Posterior vena cava (tissue), 2 donors: ENCODE measurements around the gene SHROOM4. TPM values are rescaled to one million over a fixed set of nuclear protein-coding genes. Genes with fewer than 3 reads are reported as not detected.

ENCODE experiments used
- DNase-seq: peaks from one replicate; pipeline ENCODE4 v3.0.0-alpha.2; 2020; ENCODE audit warnings: low spot score
- intact Hi-C, 2 donors: fragments of 100-400 bp; cut with DNase I; formaldehyde crosslinking; loops; one replicate each; pipeline versions ENCODE4 v1.14.1 to v1.14.2; 2022 to 2023
- total RNA-seq, 2 donors: library from RNA; stranded (reverse); fragmentation: NEBNext Ultra II Directional; extraction: Animal tissue kit (Norgen Biotek cat#: 25700); gene quantifications; one replicate each; pipeline ENCODE4 v1.2.1, GENCODE V29; 2021
- donor health status: DM: yes; HTN: yes; CAD: no.
- donor health status: DM: yes; HTN: yes; CAD: no.

The SHROOM4 gene
- total RNA-seq, 2 donors from 2014 or later = 8.0 to 11.5 TPM

DNA sequence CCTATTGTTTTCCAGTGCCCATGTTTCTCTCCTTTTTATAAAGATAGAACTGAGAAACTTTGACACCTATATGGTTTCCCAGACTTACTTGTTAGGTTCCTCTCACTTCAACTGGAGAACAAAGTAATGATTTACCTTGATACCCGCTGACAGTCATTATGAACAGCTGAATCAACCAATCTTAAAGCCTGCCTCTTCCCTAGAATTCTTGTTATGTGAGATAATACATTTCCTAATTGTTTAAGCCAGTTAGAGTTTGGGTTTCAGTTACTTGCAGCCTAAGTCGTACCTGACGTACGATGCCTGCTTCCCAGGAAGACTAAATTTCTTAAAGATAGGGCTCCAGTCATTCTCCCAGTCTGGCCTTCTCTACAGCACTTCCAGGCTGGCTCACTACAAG, 97.3 kb downstream of the SHROOM4 start:
- DNase-seq = no peak
- intact Hi-C loops = no loop called here

DNA sequence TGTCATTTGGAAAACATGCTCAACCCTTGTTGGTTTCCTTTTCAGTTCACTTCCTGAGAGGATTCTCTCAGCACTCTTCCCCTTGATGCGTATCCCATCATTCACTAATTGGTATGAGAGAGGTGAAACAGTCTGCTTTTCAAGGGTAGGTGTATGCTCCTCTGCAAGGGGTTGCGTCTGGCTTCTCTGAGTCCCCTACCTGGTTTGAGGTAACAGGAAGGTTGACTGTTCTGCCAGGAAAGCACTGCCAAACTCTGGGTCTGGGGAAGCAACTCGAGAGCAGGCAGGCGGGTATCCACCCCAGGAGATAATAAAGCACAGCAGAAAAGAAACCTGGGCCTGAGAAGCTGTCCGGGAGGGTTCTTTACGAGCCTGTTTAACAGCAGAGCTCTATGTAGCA, 101.2 kb downstream of the SHROOM4 start:
- intact Hi-C loops = no loop called here

DNA sequence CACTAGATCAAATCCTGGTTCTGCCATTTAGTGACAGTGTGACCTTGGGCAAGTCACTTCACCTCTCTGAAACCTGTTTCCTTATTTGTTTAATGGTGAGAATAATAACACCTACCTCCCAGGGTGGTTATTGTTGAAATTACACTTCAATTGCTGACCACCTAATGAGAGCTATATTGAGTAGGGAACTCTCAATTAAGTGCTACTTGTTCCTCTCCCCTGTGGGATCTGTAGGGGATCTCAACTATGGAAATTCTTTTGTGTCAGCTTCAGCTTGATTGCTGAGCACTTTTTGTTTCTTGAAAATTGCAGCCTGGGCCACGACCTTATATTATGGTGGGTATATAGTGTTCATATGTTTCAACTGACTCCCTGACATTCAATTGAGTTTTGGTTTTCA, 102.1 kb downstream of the SHROOM4 start:
- intact Hi-C loops = no loop called here
- no peak for DNase-seq

More for the DNA sequence above, 101.2 kb downstream of the SHROOM4 start:
- DNase-seq = no peak

DNA sequence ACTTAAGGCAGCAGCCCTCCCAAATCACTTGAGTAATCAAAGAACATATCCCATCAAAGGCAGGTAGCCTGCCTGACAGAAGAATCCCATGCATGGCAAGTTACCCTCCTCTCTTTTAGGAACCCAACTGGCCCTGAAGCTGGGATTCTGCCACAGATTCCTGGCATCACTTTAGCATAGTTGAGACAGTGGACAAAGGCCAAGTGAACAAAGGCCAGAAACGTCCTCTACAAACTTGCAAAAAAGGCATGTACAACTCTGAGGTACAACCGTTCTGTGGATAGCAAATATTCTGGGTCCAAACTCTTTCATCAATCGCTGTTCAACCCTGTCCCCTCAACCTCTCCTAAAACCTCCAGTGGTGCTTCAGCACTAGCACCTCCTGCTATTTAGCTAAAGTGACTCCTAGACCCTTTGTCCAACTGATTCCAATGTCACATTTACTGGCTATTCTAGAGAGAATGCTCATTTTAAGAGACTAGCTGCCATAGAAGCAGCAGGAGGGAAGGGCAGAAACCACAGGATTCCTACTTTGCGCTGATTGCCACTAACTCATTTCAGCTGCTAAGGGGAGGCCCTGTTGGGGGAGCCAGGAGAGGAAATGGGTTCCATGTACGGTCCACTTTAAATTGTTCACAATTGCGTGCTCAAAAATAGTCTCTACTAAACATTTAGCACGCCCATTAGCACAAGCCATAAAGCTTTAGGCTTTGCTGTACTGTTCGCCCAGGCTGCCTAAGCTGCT, 105.9 kb downstream of the SHROOM4 start:
- DNase-seq = no peak
- intact Hi-C loops = no loop called here

DNA sequence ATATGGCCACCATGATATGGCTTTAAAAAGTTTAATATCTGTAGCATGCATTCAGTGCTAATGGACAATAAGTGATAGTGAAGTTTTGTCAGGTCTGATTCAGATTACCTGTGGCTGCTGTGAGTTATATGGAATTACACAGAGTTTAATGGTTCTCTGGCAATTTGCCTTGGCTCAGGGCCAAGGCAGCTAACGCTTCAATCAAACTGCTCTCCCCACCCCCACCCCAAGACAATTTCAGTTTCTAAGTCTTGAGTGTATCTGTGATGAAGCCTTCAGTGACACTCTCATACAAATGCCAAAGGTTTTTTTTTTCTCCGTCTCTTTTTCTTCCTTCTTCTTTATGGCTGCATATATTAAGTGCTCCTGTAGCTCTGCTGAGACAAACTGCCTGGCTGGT, 106.6 kb downstream of the SHROOM4 start:
- DNase-seq = no peak
- intact Hi-C loops = no loop called here

DNA sequence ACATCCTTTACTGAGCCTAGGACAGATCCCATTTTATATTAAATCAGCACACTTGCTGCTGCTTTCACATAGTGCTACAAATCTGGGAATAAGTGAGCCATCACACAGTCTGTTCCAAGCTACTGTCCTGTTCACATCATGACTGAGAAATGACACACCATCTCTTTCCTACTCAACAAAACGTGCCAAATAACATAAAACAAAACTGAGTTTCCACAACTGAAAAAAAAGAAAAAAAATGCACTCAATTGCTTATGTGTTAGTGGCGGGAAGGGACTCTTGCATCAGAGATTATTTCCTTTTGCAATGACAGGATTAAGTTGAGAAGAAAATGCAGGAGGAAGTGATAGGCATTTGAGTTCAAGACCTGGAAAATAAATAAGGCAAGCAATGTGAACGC, 109.0 kb downstream of the SHROOM4 start:
- intact Hi-C loops = no loop called here
- no peak for DNase-seq

DNA sequence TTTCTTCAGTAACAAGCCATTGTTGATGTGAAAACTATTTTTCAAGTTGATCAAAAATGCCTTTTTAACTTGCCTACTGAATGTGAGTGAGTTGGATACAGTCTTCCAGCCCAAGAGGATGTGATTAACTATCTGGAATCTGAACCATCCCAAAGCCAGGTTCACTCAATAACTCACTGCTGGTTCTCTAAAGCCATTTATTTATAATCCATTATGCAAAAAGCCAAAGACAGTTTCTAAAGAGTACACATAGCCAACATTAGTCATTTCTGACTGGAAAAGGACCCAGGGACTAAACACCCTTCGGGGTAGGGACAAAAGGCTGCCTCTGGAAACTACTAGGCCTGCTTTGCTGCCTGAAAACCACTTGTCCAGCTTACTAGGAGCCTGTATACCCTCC, 109.6 kb downstream of the SHROOM4 start:
- DNase-seq = no peak
- intact Hi-C loops = no loop called here

DNA sequence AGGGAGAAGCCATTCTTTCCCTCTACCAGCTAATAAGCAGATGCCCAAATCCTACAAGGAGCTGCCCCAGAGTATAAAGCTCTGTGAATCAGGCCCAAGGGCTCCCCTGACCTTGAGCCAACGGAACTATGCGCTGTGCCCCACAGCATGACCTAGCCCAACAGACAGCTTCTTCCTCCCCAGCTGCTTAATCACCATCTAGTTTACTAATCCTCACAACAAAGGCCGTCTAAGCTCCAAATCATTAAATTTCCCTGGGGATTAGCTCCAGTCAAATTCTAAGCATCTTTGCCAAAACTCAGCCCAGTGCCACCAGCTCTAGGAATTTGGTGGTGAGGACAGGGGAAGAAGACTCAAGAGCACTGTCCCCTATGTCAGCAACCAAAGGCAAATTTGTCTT, 113.1 kb downstream of the SHROOM4 start:
- no peak for DNase-seq
- intact Hi-C loops = no loop called here

DNA sequence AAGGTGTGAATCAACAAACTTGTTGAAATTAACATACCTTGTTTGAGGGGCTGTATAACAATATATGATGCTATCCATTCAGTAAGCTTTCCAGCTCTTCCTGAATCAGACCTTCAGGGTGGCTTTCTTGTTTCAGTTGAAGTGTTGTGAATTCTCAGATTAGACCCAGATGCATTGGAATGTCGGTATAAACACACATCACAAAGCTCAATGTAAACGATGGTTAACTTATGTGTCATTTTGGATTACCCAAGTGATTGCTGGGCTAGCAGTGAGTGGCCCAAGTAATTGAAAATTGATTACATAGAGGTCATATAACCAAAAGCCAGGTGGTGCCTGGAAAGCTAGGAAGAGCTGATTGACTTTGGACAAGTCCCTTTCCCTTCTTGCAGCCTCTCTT, 115.0 kb downstream of the SHROOM4 start:
- intact Hi-C loops = no loop called here
- no peak for DNase-seq

DNA sequence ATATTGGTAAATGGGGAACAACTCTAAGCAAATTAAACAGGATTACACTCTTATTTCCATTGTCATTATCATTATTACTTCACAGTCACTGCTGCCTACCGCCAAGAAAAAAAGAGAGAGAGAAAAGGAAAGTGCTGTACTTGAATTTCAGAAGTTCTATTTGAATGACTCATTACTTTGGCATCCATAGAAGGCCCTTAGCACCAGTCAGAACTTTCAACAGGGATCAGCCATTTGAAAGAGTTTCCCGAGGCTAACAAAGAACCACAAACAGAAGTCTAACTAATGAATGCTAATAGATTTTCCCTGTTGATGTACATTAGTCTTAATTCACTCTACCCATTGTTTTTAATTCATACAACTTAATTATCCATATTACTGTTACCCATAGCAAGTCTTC, 116.3 kb downstream of the SHROOM4 start:
- DNase-seq = no peak
- intact Hi-C loops = no loop called here

DNA sequence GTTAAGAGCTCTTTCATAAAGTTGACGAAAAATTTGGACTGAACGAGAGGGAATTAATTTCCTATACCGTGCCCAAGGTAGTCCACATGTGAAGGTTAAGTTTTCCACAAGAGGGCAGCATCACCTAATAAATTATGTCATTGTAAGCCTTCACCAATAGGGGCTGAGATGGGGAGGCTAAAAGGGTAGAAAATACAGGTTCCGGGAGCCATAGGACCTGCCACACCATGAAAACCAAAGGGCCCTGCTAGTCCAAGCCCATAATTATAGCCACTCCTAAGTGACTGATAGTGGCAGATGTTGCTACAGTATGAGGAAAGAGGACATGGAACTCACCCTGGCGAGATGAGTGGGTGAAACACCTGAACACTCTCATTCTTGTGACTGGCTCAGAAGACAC, 122.2 kb downstream of the SHROOM4 start:
- no peak for DNase-seq
- intact Hi-C loops = no loop called here

DNA sequence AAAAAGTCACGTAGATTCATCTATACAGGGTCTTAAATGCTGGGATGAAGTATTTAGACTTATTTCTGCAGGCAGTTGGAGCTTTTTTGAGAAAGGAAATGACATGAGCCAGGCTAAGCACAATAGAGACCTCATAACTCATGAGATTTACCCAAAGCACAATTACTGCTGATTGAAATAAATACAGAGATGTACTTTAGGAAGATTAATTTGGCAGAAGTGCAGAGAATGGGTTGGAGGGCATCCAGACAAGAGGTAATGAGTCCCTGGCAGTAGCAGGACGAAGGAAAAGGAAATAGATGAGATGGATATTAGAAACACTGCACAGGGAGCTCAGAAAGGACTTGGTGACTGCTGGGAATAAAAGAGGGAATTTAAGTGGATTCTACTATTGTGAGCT, 129.1 kb downstream of the SHROOM4 start:
- intact Hi-C loops = no loop called here
- DNase-seq = no peak

DNA sequence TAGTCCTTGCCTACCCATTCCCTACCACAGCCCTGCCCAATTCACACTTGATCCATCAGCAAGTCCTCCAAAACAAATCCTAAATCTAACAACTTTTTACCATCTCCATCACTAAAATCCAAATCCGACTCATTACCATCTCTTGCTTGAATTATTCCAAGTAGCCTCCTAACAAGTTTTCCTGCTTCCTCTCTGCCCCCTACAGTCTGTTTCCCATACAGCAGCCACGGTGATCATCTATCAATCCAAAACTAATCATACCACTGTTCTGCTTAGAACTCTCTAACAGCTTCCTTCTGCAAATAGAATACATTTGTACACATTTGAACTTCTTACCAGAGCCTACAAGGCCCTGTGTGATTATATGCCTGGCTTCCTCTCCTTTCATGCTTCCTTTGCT, 133.0 kb downstream of the SHROOM4 start:
- no peak for DNase-seq
- intact Hi-C loops = no loop called here

DNA sequence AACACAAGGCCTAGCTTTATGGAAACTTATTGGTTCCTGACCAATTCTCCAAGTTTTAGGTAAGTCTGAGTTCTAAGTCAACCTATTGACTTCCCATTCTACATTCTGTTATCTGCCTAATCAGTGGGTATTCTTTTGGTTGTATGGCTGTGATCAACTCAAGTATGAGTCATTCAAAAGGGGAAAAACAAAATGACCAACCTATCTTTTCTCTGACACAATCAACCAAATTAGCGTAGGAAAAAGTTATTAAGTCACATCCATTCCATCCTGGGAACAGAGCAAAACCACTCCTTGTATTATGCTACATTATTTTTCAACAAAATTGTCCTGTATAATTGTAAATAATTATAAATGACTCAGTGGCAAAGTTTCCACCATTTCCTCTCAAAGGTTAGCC, 136.2 kb downstream of the SHROOM4 start:
- intact Hi-C loops = no loop called here
- DNase-seq = no peak

DNA sequence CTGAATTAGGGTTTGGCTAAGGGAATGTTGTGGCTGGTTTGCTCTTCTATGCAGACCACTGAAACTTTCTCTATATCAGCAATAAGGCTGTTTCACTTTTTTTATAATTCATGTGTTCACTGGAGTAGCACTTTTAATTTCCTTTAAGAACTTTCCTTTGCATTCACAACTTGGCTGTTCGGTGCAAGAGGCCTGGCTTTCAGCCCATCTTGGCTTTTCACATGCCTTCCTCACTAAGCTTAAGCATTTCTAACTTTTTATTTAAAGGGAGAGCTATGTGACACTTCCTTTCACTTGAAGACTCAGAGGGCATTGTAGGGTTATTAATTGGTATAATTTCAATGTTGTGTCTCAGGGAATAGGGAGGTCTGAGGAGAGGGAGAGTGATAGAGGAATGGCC, 142.3 kb downstream of the SHROOM4 start:
- no peak for DNase-seq
- intact Hi-C loops = no loop called here

DNA sequence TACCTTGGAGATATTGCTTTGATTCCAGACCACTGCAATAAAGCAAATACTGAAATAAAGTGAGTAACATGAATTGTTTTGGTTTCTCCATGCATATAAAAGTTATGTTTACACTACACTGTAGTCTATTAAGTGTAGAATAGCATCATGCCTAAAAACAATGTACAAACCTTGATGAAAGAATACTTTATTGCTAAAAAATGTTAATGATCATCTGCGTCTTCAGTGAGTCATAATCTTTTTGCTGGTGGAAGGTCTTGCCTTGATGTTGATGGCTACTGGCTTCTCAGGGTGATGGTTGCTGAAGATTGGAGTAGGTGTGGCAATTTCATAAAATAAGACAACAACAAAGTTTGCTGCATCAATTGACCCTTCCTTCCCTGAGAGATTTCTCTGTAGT, 145.1 kb downstream of the SHROOM4 start:
- DNase-seq = no peak
- intact Hi-C loops = no loop called here

DNA sequence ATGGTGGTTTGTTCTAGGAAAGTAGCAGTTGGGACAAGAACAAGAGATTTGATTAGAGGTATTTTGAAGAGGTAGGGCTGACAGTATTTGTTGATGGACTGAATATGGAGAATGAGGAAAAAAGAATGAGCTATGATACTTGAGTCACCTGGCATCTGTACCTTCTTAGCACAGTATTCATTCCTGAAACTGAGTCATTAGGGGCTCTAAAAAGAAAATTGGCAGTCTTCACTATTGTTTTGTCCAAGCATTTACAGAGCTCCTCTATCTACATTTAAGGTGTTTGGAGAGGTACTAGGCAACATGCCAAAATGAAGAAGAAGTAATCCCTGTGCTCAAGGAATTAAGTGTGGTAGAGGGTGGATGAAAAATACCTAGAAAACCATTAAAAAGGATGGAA, 165.8 kb downstream of the SHROOM4 start:
- intact Hi-C loops = no loop called here
- DNase-seq = no peak

DNA sequence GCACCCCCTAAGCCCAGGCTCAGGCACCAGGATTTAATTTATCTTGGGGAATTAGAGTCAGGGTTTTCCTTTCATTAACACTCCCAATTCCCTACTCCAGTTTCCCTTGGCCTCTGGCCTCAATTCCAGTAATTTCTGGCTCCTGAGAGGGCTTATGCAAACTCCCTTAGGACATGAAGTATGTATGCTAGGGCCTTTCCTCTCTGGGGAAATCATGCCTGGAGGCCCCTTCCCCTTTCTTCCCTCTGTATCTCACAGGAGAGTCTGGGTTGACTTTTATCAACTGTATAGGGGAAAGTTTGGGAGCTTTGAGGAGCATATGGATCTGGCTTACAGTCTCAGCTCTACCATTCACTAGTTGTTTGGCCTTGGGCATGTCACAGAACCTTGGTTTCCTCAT, 169.5 kb downstream of the SHROOM4 start:
- intact Hi-C loops = no loop called here
- DNase-seq = no peak

DNA sequence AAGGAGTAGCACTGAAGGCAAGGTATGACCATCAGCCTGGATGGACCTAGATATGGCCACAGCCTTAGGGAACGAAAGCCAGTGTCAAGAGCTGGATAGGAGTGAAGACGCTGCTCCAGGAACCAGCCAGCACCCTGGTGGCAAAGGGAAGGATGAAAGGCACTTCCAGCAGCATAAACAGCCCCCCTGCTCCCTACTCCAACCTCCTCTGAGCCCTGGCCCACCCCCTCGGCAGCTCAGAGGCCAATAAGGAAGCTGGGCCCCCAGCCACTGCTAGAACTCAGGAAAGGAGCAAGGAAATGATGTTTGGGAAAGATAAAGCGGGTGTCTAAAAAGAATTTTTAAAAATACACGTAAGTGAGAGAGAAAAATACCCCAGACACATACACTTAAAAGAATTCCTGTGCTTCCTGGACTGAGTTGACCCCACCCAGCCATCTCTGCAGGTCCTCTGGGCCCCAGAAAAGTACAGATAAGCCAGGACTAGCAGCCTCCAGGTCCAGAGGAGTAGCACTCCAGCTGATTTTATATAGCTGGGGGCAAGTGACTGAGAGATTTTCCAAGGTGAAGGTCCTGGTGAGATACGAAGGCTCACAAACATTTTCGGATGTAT, 170.4 kb downstream of the SHROOM4 start:
- no peak for DNase-seq
- intact Hi-C loops = no loop called here

DNA sequence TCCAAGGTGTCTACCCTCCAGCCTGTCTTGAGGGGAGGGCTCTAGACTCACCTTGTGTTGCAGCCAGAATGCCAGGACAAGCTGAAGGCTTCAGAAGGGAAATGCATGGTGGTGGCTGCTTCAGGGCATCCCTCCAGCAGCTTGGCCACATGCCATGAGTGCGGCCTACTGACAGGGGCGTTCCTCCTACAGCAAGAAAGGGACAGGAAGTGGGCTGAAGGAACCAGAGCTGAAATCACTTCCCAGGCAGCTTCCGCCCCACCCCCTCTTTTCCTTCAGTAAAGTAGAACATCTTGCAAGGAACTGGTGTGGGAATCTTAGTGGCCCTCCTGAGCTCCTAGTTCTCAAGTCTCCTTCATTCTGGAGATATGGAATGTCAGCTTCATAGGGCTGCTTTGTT, 175.9 kb downstream of the SHROOM4 start:
- no peak for DNase-seq
- intact Hi-C loops = no loop called here

DNA sequence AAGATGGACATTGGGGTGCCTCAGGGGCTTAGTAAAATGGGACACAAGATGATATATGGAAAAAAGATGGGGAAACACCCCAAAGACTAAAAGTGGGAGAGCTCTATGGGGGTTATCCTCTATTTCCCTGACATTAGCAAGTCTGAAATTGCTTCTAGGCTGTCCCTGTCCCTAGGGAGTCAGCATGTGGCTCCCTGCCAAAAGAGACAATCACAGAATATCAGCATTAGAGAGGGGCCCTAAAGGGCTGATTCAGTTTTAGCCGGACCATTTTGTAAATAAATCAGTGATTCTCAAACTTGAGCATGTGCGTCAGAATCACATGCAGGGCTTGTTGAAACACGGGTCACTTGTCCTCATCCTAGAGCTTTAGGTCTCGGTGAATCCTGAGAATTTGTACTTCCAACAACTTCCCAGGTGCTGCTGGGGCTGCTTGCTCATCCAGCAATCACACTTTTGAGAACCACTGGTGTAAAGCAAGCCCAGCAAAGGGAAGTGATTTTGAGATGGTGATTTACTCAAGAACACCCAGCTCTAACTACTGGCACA, 178.1 kb downstream of the SHROOM4 start:
- no peak for DNase-seq
- intact Hi-C loops = no loop called here
